Measurements from ENCODE around the gene CRELD2. TPM values are rescaled to one million over a fixed set of nuclear protein-coding genes. Genes with fewer than 3 reads are reported as not detected.

Gene CRELD2
- total RNA-seq, 4 donors from 2014 or later = 32.0 to 38.2 (median 34.2) TPM

GRCh38 chr22:49909476-49910205 is 8.8 kb upstream of the CRELD2 start:
- intact Hi-C loops (cut with DNase I) = no loop called here
- H3K4me1 ChIP-seq = no peaks in the 10 kb centered on the region
- no peak overlapping the region for H3K4me3 ChIP-seq
- no peaks in the 10 kb centered on the region for H3K27me3 ChIP-seq
- TF ChIP-seq POLR2AphosphoS5 (IDR thresholded peaks at IDR 0.05) (no peak), POLR2A (IDR thresholded peaks at IDR 0.05; ENCODE audit: low read depth) (no peak), EP300 (IDR thresholded peaks at IDR 0.05) (no peak), CTCF (IDR thresholded peaks at IDR 0.05) (no peak)
- H3K9me3 ChIP-seq = no peaks in the 10 kb centered on the region
- peaks cover 15 to 95% (median 77%) of the 10 kb centered on the region in 4 donors for H3K36me3 ChIP-seq
- DNase-seq (ENCODE audit: extremely low spot score) = no peak
- WGBS = 91% methylated on average over 20 of the region's 23 CpGs
- H3K27ac ChIP-seq (replicated peaks in 1 of 4) = no peak overlapping the region

DNA sequence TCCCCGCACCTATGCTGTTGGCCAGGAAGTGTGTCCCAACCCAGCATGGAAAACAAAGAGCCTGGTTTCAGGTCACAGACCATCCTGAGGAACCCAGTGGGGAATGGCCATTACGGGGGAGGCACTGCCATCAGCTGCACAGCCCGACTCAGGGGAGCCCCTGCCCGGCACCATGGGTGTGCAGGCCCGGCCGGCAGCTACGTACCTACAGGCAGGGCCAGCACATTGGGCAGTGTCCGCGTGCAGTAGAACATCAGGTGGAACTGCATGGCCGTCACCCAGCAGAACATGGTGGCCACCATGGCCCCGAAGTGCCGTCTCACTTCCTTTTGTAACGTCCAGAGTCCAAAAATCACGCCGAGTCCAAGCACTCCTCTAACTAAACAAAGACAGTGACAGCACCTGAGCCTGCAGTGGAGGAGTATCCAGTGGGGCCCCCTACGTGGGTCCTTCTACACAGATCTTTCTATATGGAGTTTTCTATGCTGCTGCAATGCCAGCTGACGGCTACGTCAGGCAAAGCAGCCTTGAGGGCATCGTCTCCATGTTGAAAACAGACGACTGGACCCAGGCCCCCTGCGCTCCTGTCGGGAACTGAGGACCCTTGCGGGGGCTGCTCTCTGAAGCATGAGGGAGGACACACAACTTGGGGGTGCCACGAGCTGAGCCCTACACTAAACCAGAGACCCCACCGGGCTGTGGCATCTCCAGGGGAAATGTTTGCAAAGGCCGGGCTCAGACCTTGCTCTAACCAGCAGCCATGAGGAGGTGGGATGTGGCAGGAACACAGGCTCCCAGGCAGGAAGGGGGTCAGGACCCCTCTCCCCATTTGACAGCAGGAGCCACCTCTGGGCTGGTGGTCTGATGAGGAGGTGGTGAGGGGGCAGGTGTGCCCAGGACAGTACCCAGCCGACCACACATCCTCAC is 7.9 kb upstream of the CRELD2 start:
- no peak for DNase-seq (ENCODE audit: extremely low spot score)
- no peak for TF ChIP-seq POLR2A (IDR thresholded peaks at IDR 0.05; ENCODE audit: low read depth)
- no peak for TF ChIP-seq POLR2AphosphoS5 (IDR thresholded peaks at IDR 0.05)
- TF ChIP-seq EP300 (IDR thresholded peaks at IDR 0.05) = no peak
- TF ChIP-seq CTCF (IDR thresholded peaks at IDR 0.05) = no peak
- Histone ChIP-seq H3K36me3 (peaks cover 15 to 87% (median 74%) of the 10 kb centered on the region in 4 donors), H3K27me3 (no peaks in the 10 kb centered on the region), H3K4me3 (no peak overlapping the region), H3K27ac (replicated peaks in 1 of 4) (no peak overlapping the region), H3K9me3 (no peaks in the 10 kb centered on the region), H3K4me1 (no peaks in the 10 kb centered on the region)
- WGBS = 86% methylated on average over 12 of the region's 27 CpGs
- intact Hi-C loops (cut with DNase I) = no loop called here

DNA sequence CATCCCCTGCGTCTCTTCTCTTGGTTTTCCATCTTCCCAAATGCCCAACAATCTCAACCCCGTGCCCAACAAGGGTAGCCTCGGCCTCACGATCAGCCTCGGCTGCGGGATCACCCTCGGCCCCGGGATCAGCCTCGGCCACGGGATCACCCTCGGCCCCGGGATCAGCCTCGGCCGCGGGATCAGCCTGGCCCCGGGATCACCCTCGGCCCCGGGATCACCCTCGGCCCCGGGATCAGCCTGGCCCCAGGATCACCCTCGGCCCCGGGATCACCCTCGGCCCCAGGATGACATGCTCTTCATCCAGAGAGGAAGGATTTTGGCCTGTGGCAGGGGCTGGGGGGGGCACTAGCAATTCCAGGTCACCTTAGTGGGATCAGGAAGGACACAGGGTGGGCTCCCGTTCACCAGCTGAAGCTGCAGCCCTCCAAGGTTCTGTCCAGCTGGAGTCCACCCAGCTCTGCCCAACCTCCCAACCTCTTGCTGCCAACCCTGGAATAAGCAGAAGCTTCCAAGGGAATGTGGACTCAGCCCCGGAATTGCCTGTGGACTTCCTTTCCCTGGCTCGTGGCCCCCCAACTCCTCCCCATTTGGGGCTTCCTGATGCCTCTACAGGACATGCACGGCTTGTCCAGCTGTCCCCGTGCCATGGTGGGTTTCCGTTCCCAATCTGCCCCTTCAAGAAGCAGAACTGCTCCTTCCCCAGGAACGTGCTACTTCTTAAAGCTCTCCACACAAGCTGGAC is 6.4 kb upstream of the CRELD2 start:
- intact Hi-C loops (cut with DNase I) = no loop called here
- peaks cover 15 to 71% (median 59%) of the 10 kb centered on the region in 4 donors for H3K36me3 ChIP-seq
- H3K4me3 ChIP-seq = no peak overlapping the region
- H3K27ac ChIP-seq (replicated peaks in 1 of 4) = no peak overlapping the region
- WGBS = 92% methylated on average over 29 of the region's 30 CpGs
- H3K9me3 ChIP-seq = no peaks in the 10 kb centered on the region
- TF ChIP-seq EP300 (IDR thresholded peaks at IDR 0.05) (no peak), CTCF (IDR thresholded peaks at IDR 0.05) (no peak), POLR2A (IDR thresholded peaks at IDR 0.05; ENCODE audit: low read depth) (no peak), POLR2AphosphoS5 (IDR thresholded peaks at IDR 0.05) (no peak)
- DNase-seq (ENCODE audit: extremely low spot score) = no peak
- H3K4me1 ChIP-seq = peaks cover under 1 to 10% (median 8%) of the 10 kb centered on the region in 4 donors
- H3K27me3 ChIP-seq = no peaks in the 10 kb centered on the region

GRCh38 chr22:49913026-49913425 is 5.4 kb upstream of the CRELD2 start:
- intact Hi-C loops (cut with DNase I) = no loop called here
- peaks cover 15 to 61% (median 49%) of the 10 kb centered on the region in 4 donors for H3K36me3 ChIP-seq

More at GRCh38 chr22:49913026-49913425, 5.4 kb upstream of the CRELD2 start:
- Histone ChIP-seq H3K27me3 (no peaks in the 10 kb centered on the region), H3K9me3 (no peaks in the 10 kb centered on the region), H3K4me1 (peaks cover 4 to 19% (median 16%) of the 10 kb centered on the region in 4 donors), H3K4me3 (no peak overlapping the region), H3K27ac (replicated peaks in 1 of 4) (no peak overlapping the region)
- no peak for TF ChIP-seq POLR2AphosphoS5 (IDR thresholded peaks at IDR 0.05)
- no peak for TF ChIP-seq POLR2A (IDR thresholded peaks at IDR 0.05; ENCODE audit: low read depth)
- no peak for TF ChIP-seq EP300 (IDR thresholded peaks at IDR 0.05)
- no peak for TF ChIP-seq CTCF (IDR thresholded peaks at IDR 0.05)
- 96% methylated on average over 13 of the region's 14 CpGs for WGBS
- DNase-seq (ENCODE audit: extremely low spot score) = no peak
